Measurements from ENCODE around the gene TOR1AIP2. TPM values are rescaled to one million over a fixed set of nuclear protein-coding genes. Genes with fewer than 3 reads are reported as not detected.
"Not testable (repeated sequence)": the region's sequence is repeated elsewhere in the genome, so short reads cannot be mapped to it uniquely, and the experiment has no call there.

TOR1AIP2 gene
- total RNA-seq, 1 experiment from 2014 or later = 63.6 TPM

DNA sequence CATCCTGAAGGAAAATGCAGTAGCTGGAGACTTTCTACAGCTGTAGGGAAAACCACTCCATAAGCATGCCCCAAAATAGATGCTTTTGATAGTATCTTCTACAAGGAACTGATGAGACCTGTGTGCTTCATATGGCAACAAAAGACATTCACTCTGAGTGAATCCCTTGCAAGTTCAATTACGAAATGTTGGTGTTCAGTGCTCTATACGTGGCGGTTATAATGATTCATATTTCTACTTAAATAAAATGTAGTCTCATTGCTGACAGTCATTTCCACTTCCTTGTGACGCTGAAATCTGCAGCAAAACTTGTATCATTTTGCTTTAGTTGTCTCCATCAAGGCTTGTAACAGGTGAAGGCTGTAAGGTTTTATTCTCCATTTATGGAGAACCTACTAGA lies 20.6 kb downstream of the TOR1AIP2 start:
- H3K36me3 ChIP-seq = peaks cover 6% of the 10 kb centered on the region; the same call in 1 of the 2 replicates
- H3K4me3 ChIP-seq = no peak overlapping the region
- no peaks in the 10 kb centered on the region for H3K4me1 ChIP-seq
- H3K9me3 ChIP-seq (replicated peaks) = no peaks in the 10 kb centered on the region
- H3K27ac ChIP-seq = no peak overlapping the region
- no peaks in the 10 kb centered on the region for H3K27me3 ChIP-seq
- DNase-seq = no peak

DNA sequence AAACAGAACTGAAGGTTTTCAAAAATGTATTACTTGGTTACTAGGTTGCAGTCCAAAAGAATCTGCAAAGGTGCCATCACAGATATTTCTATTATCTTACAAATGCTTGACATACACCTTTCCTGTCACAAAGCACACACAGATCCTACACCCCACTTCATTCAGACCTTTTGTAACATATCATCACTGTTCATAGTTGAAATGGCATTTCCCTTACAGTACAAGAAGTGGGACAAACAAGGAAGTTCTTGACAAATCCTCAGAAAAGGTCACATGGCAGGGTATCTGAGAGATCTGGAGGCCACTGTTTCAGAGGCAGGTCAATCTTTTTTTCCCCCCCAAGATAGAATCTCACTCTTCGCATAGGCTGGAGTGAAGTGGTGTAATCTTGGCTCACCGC lies 21.3 kb downstream of the TOR1AIP2 start:
- Histone ChIP-seq H3K36me3 (peaks cover under 1% of the 10 kb centered on the region), H3K4me1 (no peaks in the 10 kb centered on the region), H3K27ac (no peak overlapping the region), H3K27me3 (no peaks in the 10 kb centered on the region), H3K4me3 (no peak overlapping the region), H3K9me3 (replicated peaks) (no peaks in the 10 kb centered on the region)
- DNase-seq = no peak

DNA sequence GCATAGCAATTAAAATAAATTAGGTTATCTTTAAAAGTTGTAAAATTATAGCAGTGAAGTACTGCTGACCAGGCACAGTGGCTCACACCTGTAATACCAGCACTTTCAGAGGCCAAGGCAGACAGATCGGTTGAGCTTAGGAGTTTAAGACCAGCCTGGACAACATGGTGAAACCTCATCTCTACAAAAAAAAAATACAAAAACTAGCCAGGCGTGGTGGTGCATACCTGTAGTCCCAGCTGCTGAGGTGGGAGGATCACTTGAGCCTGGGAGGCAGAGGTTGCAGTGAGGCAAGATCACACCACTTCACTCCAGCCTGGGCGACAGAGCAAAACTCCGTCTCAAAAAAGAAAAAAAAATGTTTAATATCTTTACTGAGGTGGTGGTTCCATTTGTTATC lies 21.8 kb downstream of the TOR1AIP2 start:
- not testable (repeated sequence) for H3K27ac ChIP-seq; H3K36me3 ChIP-seq; H3K27me3 ChIP-seq; DNase-seq; H3K9me3 ChIP-seq (replicated peaks); H3K4me3 ChIP-seq; H3K4me1 ChIP-seq

DNA sequence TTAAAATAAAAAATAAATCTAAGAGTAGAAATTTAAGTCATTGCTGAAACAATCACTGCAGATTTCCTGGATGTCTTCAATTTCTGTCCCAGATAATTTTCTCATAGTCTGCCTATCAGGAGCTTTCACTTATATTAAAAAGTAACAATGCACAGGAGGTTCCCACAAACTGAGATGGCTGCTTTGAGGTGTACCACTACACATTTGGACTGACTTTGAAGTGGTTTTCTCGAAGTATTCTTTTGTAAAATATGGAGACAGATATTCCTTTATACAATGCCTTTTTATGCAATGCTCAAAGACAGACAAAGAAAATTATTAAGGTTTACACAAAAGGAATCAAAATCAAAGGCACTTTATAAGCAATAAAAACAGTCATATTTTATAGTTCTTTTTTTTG lies 24.5 kb downstream of the TOR1AIP2 start:
- DNase-seq = no peak
- Histone ChIP-seq H3K36me3 (peaks cover 11% of the 10 kb centered on the region; the same call in 1 of the 2 replicates), H3K27me3 (no peaks in the 10 kb centered on the region), H3K9me3 (replicated peaks) (no peaks in the 10 kb centered on the region), H3K27ac (no peak overlapping the region), H3K4me3 (no peak overlapping the region), H3K4me1 (no peaks in the 10 kb centered on the region)

DNA sequence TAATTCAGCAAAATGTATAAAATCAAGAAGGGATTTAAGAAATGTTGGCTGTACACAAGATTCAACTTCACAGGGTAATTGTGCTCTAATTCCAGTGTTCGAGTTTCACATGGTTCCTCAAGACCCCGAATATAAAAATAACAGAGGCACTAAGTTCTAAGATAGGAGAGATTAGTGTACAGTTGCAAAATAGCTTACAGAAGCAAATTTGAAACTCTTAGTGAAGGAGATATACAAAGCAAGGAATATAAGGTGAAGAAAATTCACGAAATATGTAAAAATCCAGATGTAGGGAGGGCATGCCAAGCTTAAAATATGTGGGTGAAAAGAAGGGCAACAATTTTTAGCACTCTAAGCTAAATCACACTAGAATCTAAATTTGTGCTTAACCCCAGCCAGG lies 29.4 kb downstream of the TOR1AIP2 start:
- DNase-seq = no peak
- peaks cover 22% of the 10 kb centered on the region; the same call in 1 of the 2 replicates for H3K36me3 ChIP-seq
- H3K27ac ChIP-seq = no peak overlapping the region

DNA sequence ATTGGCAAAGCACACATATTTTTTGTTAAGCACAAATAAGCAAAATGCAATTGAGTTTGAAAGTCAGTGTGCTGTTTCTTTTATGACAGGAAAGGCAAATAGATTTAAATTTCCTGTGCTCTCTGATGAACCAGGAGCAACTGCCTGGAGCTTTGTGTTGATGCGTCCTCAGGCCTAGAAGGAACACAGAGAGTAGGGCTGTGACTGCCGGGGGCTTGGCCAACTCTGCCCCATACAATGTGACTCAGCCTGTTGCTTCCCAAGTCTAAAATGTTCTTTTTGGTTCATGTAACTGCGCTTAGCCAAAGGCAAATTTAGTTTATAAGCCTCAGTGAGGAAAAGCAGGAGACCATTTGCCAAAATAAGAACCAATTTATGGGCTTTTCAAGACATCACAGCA lies 37.5 kb downstream of the TOR1AIP2 start:
- Histone ChIP-seq H3K27me3 (no peaks in the 10 kb centered on the region), H3K36me3 (no peaks in the 10 kb centered on the region), H3K9me3 (replicated peaks) (no peaks in the 10 kb centered on the region), H3K4me3 (no peak overlapping the region), H3K4me1 (no peaks in the 10 kb centered on the region), H3K27ac (no peak overlapping the region)
- no peak for DNase-seq

More for the DNA sequence above, 29.4 kb downstream of the TOR1AIP2 start:
- Histone ChIP-seq H3K27me3 (no peaks in the 10 kb centered on the region), H3K4me3 (no peak overlapping the region), H3K9me3 (replicated peaks) (no peaks in the 10 kb centered on the region), H3K4me1 (no peaks in the 10 kb centered on the region)

DNA sequence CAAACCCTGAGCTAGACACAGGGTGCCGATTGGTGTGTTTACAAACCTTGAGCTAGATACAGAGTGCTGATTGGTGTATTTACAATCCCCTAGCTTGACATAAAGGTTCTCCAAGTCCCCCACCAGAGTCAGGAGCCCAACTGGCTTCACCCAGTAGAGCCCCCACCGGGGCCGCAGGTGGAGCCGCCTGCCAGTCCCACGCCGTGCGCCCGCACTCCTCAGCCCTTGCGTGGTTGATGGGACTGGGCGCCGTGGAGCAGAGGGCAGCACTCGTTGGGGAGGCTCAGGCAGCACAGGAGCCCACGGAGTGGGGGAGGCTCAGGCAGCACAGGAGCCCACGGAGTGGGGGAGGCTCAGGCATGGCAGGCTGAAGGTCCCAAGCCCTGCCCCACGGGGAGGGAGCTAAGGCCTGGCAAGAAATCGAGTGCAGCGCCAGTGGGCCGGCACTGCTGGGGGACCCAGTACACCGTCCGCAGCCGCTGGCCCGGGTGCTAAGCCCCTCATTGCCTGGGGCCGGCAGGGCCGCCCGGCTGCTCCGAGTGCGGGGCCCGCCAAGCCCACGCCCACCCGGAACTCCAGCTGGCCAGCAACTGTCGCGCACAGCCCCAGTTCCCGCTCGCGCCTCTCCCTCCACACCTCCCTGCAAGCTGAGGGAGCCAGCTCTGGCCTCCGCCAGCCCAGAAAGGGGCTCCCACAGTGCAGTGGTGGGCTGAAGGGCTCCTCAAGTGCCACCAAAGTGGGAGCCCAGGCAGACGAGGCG lies 40.7 kb downstream of the TOR1AIP2 start:
- H3K4me1 ChIP-seq; H3K4me3 ChIP-seq; H3K36me3 ChIP-seq; H3K27ac ChIP-seq; DNase-seq; H3K9me3 ChIP-seq (replicated peaks); H3K27me3 ChIP-seq: not testable (repeated sequence)

DNA sequence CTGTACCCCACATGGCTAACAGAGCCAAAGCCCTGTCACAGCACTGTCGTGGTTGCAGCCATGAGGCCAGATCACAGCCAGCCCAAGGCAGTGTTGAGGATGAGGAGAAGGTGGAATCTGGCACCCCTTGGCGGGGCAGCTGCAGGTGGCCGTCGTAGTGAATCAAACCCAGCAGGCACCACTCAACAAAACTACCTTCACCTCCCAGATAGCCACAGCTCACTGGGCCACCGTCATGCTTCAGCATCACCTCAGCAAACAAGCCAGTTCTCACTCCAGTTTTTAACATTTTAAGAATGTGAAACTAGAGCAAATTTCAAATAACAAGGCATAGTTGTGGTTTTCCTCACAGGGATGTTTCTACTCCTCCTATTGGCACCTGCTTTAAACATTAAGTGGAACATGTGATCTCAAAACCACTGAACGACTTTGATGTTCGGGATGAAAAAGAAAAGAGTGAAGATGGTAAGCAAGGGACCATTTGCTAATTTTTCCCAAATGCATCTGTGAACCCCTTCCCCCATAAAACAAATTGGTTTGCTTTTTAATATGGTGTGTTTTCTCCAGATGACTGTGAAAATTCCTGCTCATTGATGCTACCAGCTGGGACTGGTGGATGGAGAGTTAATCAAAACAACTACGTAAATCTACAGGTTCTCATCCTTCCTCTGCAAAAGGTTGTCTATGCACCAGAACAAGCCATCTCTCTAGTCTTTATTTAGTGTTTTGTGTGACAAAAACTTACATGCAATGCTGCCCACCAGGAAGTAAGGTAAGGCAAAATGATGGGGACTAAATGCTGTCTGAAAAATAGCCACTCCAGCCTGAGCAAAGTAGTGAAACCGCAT lies 45.5 kb downstream of the TOR1AIP2 start:
- Histone ChIP-seq H3K27ac (no peak overlapping the region), H3K9me3 (replicated peaks) (no peaks in the 10 kb centered on the region), H3K4me3 (no peak overlapping the region), H3K36me3 (no peaks in the 10 kb centered on the region), H3K27me3 (no peaks in the 10 kb centered on the region), H3K4me1 (0 out of 2 replicates have a peak, but pooled peaks cover 2% of the 10 kb centered on the region)
- DNase-seq = no peak

DNA sequence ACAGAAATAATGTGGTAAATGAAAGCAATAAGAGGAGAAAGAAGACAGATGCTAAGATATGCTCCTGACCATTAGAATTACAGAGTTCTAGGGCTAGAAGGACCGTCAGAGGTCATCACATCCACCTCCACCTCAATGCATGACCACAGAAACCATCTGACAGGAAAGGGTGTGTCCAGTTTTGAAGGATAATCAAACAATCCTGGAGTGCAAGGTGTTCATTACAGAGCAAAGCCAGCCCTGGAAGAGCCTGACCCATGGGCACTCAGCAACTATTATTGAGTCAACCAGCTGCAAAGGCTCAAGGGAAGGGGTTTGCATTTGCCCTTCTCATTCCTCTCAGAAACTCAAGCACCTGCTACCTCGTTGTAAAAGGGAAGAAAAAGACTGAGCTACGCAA lies 46.4 kb downstream of the TOR1AIP2 start:
- H3K27ac ChIP-seq = no peak overlapping the region
- DNase-seq = no peak
- H3K36me3 ChIP-seq = no peaks in the 10 kb centered on the region
- H3K27me3 ChIP-seq = no peaks in the 10 kb centered on the region
- H3K9me3 ChIP-seq (replicated peaks) = no peaks in the 10 kb centered on the region
- H3K4me1 ChIP-seq = 0 out of 2 replicates have a peak, but pooled peaks cover 3% of the 10 kb centered on the region
- no peak overlapping the region for H3K4me3 ChIP-seq

DNA sequence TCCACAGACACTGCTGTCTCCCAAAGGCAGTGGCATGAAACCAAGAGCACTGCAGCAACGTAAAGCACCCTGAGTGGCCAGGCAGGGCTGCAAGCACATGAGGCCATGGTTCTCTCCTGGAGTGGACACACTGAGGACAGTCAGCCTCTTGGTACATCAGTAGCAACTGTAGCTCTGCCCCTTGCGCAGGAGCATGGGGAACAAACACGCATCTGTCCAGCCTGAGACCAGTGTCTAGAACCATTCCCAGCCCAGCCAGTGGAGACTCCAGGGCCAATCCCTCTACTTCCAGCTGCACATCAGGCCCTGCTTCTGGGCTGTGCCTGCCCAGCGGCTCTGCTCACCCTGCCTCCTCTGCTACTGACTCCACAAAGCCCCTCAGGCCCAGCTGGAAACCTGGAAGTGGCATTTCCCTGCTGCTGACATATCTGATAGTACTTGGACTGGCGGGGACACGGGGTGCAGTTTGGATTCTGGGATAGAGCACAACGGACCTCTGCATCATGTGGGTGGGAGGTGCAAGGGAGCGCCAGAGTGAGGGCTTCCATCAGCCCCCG lies 49.0 kb downstream of the TOR1AIP2 start:
- Histone ChIP-seq H3K4me1 (0 out of 2 replicates have a peak, but pooled peaks cover 3% of the 10 kb centered on the region), H3K27me3 (no peaks in the 10 kb centered on the region), H3K9me3 (replicated peaks) (no peaks in the 10 kb centered on the region), H3K27ac (no peak overlapping the region), H3K36me3 (no peaks in the 10 kb centered on the region), H3K4me3 (no peak overlapping the region)
- DNase-seq = no peak

DNA sequence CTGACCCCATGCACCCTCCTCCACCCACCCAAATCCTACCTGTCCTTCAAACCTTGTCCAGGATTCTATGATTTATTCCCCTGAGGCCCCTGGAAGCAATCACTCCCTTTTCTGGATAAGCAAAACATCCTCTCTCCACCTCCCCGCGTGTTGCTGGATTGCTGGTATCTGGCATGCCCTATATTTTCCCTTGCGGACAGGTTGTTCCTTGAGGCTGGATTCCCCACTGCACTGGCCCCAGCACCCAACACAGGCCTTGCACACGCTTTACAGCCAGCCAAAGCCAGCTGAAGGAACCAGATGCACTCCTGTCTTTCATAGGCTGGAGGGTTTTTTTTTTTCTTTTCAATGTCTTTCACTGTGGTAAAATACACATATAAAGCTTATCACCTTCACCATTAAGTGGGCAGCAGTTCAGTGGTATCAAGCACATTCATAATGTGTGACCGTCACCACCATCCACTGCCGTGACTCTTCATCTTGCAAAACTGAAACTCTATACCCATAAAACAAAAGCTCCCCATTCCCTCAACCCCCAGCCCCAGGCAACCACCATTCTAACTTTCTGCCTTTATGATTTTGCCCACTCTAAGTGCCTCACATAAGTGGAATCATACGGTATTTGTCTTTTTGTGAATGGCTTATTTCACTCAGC lies 50.9 kb downstream of the TOR1AIP2 start:
- no peak for DNase-seq
- no peak overlapping the region for H3K4me3 ChIP-seq
- no peaks in the 10 kb centered on the region for H3K36me3 ChIP-seq
- 0 out of 2 replicates have a peak, but pooled peaks cover 3% of the 10 kb centered on the region for H3K4me1 ChIP-seq
- no peak overlapping the region for H3K27ac ChIP-seq
- no peaks in the 10 kb centered on the region for H3K27me3 ChIP-seq
- no peaks in the 10 kb centered on the region for H3K9me3 ChIP-seq (replicated peaks)

DNA sequence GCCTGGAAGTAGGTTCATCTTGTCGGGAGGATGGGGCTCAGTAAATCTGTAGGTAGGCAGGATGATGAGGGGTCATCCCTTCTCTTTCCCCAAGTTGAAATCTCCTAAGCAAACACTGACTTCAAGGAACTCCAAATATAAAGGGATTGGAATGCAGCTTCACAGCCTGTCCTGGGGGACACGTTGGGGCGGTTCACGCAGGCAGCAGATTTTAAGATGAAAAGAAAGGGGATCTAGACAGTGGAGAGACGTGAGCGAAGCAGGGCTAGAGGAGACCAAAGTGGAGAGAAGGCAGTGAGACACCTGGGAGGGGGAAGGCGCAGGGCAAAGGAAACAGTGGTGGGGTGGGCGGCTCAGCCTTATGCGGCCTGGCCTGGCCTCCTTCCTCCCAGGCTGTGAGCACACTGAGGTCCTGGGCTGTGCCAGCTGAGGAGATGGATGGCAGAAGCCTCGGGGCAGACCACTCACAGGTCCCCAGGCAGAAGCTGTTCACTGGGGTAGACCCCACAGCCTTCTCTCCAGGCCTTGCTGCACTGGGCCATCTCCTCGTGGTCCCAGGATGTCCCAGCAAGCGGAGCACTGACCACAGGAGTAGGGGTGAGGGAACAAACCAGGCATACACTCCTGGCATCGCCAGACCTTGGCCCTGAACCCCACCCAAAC lies 51.7 kb downstream of the TOR1AIP2 start:
- DNase-seq = no peak
- Histone ChIP-seq H3K4me1 (0 out of 2 replicates have a peak, but pooled peaks cover 3% of the 10 kb centered on the region), H3K27me3 (no peaks in the 10 kb centered on the region)

DNA sequence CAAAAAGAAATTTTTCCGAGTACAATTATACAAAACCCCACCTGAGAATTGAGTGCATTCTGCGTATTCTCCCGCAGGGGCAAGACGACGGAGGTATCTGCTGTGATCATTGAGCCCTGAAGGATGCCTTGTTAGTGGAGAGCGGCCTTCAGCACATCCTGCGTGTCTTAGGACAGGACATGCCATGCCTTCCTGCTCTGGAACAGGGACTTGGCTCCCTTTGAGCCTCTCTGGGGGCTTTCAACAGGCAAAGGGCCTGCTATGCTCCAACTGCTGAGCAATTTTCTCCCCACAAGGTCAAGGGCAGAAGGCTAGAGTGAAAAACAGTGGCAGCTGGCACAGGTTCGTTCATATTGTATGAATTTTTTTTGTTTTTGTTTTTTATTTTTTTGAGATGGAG lies 52.4 kb downstream of the TOR1AIP2 start:
- Histone ChIP-seq H3K4me3 (no peak overlapping the region), H3K27ac (no peak overlapping the region), H3K27me3 (no peaks in the 10 kb centered on the region), H3K4me1 (0 out of 2 replicates have a peak, but pooled peaks cover 3% of the 10 kb centered on the region), H3K36me3 (no peaks in the 10 kb centered on the region), H3K9me3 (replicated peaks) (no peaks in the 10 kb centered on the region)
- DNase-seq = no peak

More for the DNA sequence above, 51.7 kb downstream of the TOR1AIP2 start:
- Histone ChIP-seq H3K4me3 (no peak overlapping the region), H3K36me3 (no peaks in the 10 kb centered on the region), H3K9me3 (replicated peaks) (no peaks in the 10 kb centered on the region), H3K27ac (no peak overlapping the region)

DNA sequence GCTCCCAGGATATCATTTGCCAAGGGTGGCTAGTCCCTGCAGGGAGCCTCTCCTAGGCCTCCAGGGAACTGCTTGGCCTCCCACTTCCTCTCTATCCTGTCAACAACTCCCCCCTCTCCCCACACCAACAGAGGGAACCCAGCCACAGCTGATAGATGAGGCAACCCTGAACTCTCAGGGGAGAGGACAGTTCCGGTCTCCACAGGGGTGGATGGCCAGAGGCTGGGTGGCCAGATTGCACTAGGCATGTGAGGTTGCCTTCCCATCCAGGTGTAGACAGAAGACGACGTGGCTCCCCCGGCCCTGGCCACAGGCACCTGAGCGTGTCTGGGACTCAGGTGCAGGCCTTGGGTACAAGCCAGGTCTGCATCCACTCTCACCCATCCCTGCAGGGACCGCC lies 53.3 kb downstream of the TOR1AIP2 start:
- Histone ChIP-seq H3K4me1 (0 out of 2 replicates have a peak, but pooled peaks cover 3% of the 10 kb centered on the region), H3K27me3 (no peaks in the 10 kb centered on the region), H3K9me3 (replicated peaks) (no peaks in the 10 kb centered on the region), H3K36me3 (no peaks in the 10 kb centered on the region), H3K4me3 (no peak overlapping the region), H3K27ac (no peak overlapping the region)
- no peak for DNase-seq

Measured in SJCRH30 (cell line).